Astrocyte (in vitro differentiated cells and primary cell): ENCODE results near the gene TMEM98. TPM values are rescaled to one million over a fixed set of nuclear protein-coding genes. Genes with fewer than 3 reads are reported as not detected.

Experiments used
- DNase-seq: peaks from one replicate; pipeline ENCODE4 v3.0.0-alpha.2; 2010; ENCODE audit warnings: low read depth
- FAIRE-seq: peaks from 2 replicates; lab custom pipeline; 2011; peaks lifted over from hg19 to GRCh38; lab: Jason Lieb, UNC
- H2AFZ ChIP-seq: 2 replicates; pipeline ENCODE4 v1.6.0; 2012; ENCODE audit warnings: low read depth, low read length, inconsistent platforms
- H3K27ac ChIP-seq: 2 replicates; pipeline ENCODE4 v1.5.1; 2011; ENCODE audit warnings: low read depth, low read length, inconsistent platforms
- H3K27me3 ChIP-seq: 2 replicates; pipeline ENCODE4 v1.6.0; 2011; ENCODE audit warnings: low read length, inconsistent platforms; ENCODE audit not compliant: insufficient read depth
- H3K36me3 ChIP-seq: 2 replicates; pipeline ENCODE4 v1.5.1; 2011; ENCODE audit warnings: low read length, inconsistent platforms; ENCODE audit not compliant: insufficient read depth
- H3K4me1 ChIP-seq: 2 replicates; pipeline ENCODE4 v1.5.1; 2011; ENCODE audit warnings: low read length, inconsistent platforms; ENCODE audit not compliant: insufficient read depth
- H3K4me2 ChIP-seq: 2 replicates; pipeline ENCODE4 v1.6.0; 2012; ENCODE audit warnings: low read length, inconsistent platforms
- H3K4me3 ChIP-seq: 2 replicates; pipeline ENCODE4 v1.5.1; 2011; ENCODE audit warnings: low read depth, mild to moderate bottlenecking, low read length, inconsistent platforms; ENCODE audit not compliant: insufficient read depth
- H3K79me2 ChIP-seq: 2 replicates; pipeline ENCODE4 v1.6.0; 2012; ENCODE audit warnings: mild to moderate bottlenecking, low read length, inconsistent platforms; ENCODE audit not compliant: insufficient read depth
- H3K9ac ChIP-seq: 2 replicates; pipeline ENCODE4 v1.6.0; 2012; ENCODE audit warnings: mild to moderate bottlenecking, low read length, inconsistent platforms
- H3K9me3 ChIP-seq: 2 replicates; pipeline ENCODE4 v1.5.1; 2012; ENCODE audit warnings: low read depth, mild to moderate bottlenecking, low read length, inconsistent platforms; ENCODE audit not compliant: insufficient read depth
- H4K20me1 ChIP-seq: 2 replicates; pipeline ENCODE4 v1.6.0; 2012; ENCODE audit warnings: low read length, inconsistent platforms; ENCODE audit not compliant: insufficient read depth
- H3K27ac Mint-ChIP-seq: one replicate; pipeline ENCODE4 v1.8.0; 2021; ENCODE audit warnings: mild to moderate bottlenecking, mixed read lengths; ENCODE audit not compliant: unreplicated experiment
- H3K27me3 Mint-ChIP-seq: one replicate; pipeline ENCODE4 v1.8.0; 2021; ENCODE audit warnings: low read depth, mixed read lengths; ENCODE audit not compliant: unreplicated experiment
- H3K36me3 Mint-ChIP-seq: one replicate; pipeline ENCODE4 v1.8.0; 2021; ENCODE audit warnings: low read depth, mixed read lengths; ENCODE audit not compliant: unreplicated experiment
- H3K4me1 Mint-ChIP-seq: one replicate; pipeline ENCODE4 v1.8.0; 2021; ENCODE audit warnings: low read depth, mixed read lengths; ENCODE audit not compliant: unreplicated experiment
- H3K4me3 Mint-ChIP-seq: one replicate; pipeline ENCODE4 v1.8.0; 2021; ENCODE audit warnings: mild to moderate bottlenecking, moderate library complexity, mixed read lengths; ENCODE audit not compliant: unreplicated experiment
- H3K9me3 Mint-ChIP-seq: one replicate; pipeline ENCODE4 v1.8.0; 2021; ENCODE audit warnings: mild to moderate bottlenecking, mixed read lengths; ENCODE audit not compliant: unreplicated experiment
- EZH2 ChIP-seq: IDR thresholded peaks from 2 replicates; pipeline ENCODE4 v1.6.1; 2012; ENCODE audit warnings: mild to moderate bottlenecking, low read length, inconsistent platforms; ENCODE audit not compliant: insufficient read depth
- total RNA-seq: library from RNA; stranded (reverse); gene quantifications from 2 replicates; pipeline ENCODE4 v1.2.1, GENCODE V29; 2021
- TF ChIP-seq, protein P1 (sequence below): IDR thresholded peaks from 2 replicates; pipeline ENCODE4 v1.5.1; 2011; ENCODE audit warnings: low read depth, mild to moderate bottlenecking, inconsistent platforms, low read length, moderate library complexity; ENCODE audit not compliant: insufficient read depth

TMEM98 gene
- total RNA-seq, 1 donor from 2014 or later = 62.6 TPM

DNA sequence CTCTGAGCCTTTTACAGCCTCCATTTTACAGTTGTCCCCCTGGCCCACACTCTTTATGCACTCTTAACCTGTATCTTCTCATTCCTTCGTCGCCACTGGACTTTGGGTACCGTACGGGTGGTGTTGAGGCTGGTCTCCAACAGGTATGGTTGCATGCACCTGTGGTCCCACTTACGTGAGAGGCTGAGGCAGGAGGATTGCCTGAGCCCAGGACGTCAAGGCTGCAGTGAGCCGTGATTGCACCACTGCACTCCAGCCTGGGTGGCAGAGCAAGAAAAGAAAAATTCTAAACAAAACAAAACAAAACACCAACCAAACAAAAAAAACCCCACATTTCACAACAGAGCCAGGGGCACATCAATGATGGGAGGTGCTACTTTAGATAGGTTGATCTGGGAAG lies 14.4 kb upstream of the TMEM98 start:
- no peak overlapping the region for H3K4me3 Mint-ChIP-seq
- H3K4me3 ChIP-seq = no peak overlapping the region
- no peak overlapping the region for H2AFZ ChIP-seq
- no peak for DNase-seq
- no peaks in the 10 kb centered on the region for H4K20me1 ChIP-seq
- no peak overlapping the region for H3K27ac Mint-ChIP-seq
- TF ChIP-seq EZH2 = no peak
- TF ChIP-seq, protein P1, sequence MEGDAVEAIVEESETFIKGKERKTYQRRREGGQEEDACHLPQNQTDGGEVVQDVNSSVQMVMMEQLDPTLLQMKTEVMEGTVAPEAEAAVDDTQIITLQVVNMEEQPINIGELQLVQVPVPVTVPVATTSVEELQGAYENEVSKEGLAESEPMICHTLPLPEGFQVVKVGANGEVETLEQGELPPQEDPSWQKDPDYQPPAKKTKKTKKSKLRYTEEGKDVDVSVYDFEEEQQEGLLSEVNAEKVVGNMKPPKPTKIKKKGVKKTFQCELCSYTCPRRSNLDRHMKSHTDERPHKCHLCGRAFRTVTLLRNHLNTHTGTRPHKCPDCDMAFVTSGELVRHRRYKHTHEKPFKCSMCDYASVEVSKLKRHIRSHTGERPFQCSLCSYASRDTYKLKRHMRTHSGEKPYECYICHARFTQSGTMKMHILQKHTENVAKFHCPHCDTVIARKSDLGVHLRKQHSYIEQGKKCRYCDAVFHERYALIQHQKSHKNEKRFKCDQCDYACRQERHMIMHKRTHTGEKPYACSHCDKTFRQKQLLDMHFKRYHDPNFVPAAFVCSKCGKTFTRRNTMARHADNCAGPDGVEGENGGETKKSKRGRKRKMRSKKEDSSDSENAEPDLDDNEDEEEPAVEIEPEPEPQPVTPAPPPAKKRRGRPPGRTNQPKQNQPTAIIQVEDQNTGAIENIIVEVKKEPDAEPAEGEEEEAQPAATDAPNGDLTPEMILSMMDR = no peak
- H3K4me1 ChIP-seq = peaks cover 3% of the 10 kb centered on the region
- H3K36me3 ChIP-seq = no peaks in the 10 kb centered on the region
- peaks cover 7% of the 10 kb centered on the region for H3K4me1 Mint-ChIP-seq
- no peak overlapping the region for H3K9ac ChIP-seq
- H3K27me3 ChIP-seq = peaks cover 10% of the 10 kb centered on the region
- H3K4me2 ChIP-seq = no peak overlapping the region
- peaks cover 2% of the 10 kb centered on the region for H3K9me3 Mint-ChIP-seq
- peaks cover 3% of the 10 kb centered on the region for H3K27me3 Mint-ChIP-seq
- FAIRE-seq = no peak
- H3K79me2 ChIP-seq = no peaks in the 10 kb centered on the region
- no peak overlapping the region for H3K27ac ChIP-seq
- H3K9me3 ChIP-seq = no peaks in the 10 kb centered on the region
- H3K36me3 Mint-ChIP-seq = no peaks in the 10 kb centered on the region

DNA sequence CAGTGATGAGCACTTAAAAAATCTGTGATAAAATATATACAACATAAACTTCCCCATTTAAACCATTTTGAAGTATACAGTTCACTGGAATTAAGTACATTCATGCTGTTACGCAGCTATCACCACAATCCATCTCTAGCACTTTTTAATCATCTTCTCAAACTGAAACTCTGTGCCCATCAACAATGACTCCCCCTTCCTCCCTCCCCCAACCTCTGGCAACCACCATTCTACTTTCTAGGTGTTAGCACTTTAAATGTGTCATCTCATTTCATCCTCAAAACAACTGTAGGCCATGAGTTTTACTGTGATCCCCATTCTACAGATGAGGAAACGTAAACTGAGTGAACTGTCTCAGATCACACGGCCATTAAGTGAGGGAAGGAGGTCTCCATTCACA lies 13.8 kb upstream of the TMEM98 start:
- H3K27me3 Mint-ChIP-seq = peaks cover 3% of the 10 kb centered on the region
- no peak overlapping the region for H3K4me3 Mint-ChIP-seq
- no peaks in the 10 kb centered on the region for H3K79me2 ChIP-seq
- peaks cover 3% of the 10 kb centered on the region for H3K4me1 ChIP-seq
- no peak overlapping the region for H3K27ac ChIP-seq
- no peaks in the 10 kb centered on the region for H4K20me1 ChIP-seq
- no peak for FAIRE-seq
- no peak for DNase-seq
- no peaks in the 10 kb centered on the region for H3K36me3 ChIP-seq
- no peak overlapping the region for H3K27ac Mint-ChIP-seq
- no peak overlapping the region for H2AFZ ChIP-seq
- no peak overlapping the region for H3K9ac ChIP-seq
- no peak overlapping the region for H3K4me3 ChIP-seq
- H3K27me3 ChIP-seq = peaks cover 10% of the 10 kb centered on the region
- no peaks in the 10 kb centered on the region for H3K36me3 Mint-ChIP-seq
- peaks cover 7% of the 10 kb centered on the region for H3K4me1 Mint-ChIP-seq
- no peaks in the 10 kb centered on the region for H3K9me3 ChIP-seq
- peaks cover 2% of the 10 kb centered on the region for H3K9me3 Mint-ChIP-seq
- H3K4me2 ChIP-seq = no peak overlapping the region
- no peak for TF ChIP-seq EZH2
- TF ChIP-seq, protein P1 = no peak

DNA sequence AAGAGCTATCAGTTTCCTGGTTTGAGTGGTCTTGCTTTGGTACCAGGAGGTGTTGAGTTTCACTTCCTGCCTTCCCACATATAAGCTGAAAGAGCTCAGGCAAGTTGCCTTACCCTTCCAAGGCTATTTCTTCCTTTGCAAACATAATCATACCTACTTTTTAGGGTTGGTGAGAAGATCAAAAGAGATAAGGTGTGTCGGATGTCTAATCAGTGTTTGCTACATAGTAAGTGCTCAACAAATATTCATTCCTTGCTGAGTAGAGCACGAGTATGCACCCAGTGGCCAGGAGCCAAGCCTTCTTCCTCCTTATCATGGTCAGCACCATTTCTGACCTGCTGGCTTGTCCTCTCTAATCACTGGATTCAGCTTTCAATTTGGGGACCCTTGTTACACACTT lies 12.7 kb upstream of the TMEM98 start:
- Histone ChIP-seq H3K4me3 (no peak overlapping the region), H4K20me1 (no peaks in the 10 kb centered on the region), H3K79me2 (no peaks in the 10 kb centered on the region), H3K27me3 (peaks cover 10% of the 10 kb centered on the region), H3K9me3 (no peaks in the 10 kb centered on the region), H3K4me1 (peaks cover 3% of the 10 kb centered on the region), H3K4me2 (no peak overlapping the region), H2AFZ (no peak overlapping the region), H3K27ac (no peak overlapping the region), H3K36me3 (no peaks in the 10 kb centered on the region), H3K9ac (no peak overlapping the region)
- H3K36me3 Mint-ChIP-seq = no peaks in the 10 kb centered on the region
- no peak overlapping the region for H3K4me3 Mint-ChIP-seq
- peaks cover 2% of the 10 kb centered on the region for H3K9me3 Mint-ChIP-seq
- TF ChIP-seq, protein P1 = no peak
- no peak for TF ChIP-seq EZH2
- H3K27me3 Mint-ChIP-seq = peaks cover 3% of the 10 kb centered on the region
- FAIRE-seq (no peak), DNase-seq (no peak)
- H3K4me1 Mint-ChIP-seq = peaks cover 7% of the 10 kb centered on the region
- H3K27ac Mint-ChIP-seq = no peak overlapping the region
